Glutamatergic neuron (in vitro differentiated cells): ENCODE results near the gene OTOS. TPM values are rescaled to one million over a fixed set of nuclear protein-coding genes. Genes with fewer than 3 reads are reported as not detected.

Source experiments
- DNase-seq: peaks from one replicate; pipeline ENCODE4 v3.0.0; 2022
- H3K27ac Mint-ChIP-seq: one replicate; pipeline ENCODE4 v1.8.0; 2020; ENCODE audit warnings: mild to moderate bottlenecking, mixed read lengths, inconsistent platforms; ENCODE audit not compliant: unreplicated experiment
- H3K27me3 Mint-ChIP-seq: one replicate; pipeline ENCODE4 v1.8.0; 2020; ENCODE audit warnings: mild to moderate bottlenecking, moderate library complexity, mixed read lengths, inconsistent platforms; ENCODE audit not compliant: unreplicated experiment
- H3K36me3 Mint-ChIP-seq: one replicate; pipeline ENCODE4 v1.8.0; 2020; ENCODE audit warnings: mild to moderate bottlenecking, mixed read lengths, inconsistent platforms; ENCODE audit not compliant: unreplicated experiment
- H3K4me1 Mint-ChIP-seq: one replicate; pipeline ENCODE4 v1.8.0; 2020; ENCODE audit warnings: mild to moderate bottlenecking, low read depth, mixed read lengths, inconsistent platforms; ENCODE audit not compliant: unreplicated experiment
- H3K4me3 Mint-ChIP-seq: one replicate; pipeline ENCODE4 v1.8.0; 2020; ENCODE audit warnings: mild to moderate bottlenecking, mixed read lengths, inconsistent platforms; ENCODE audit not compliant: unreplicated experiment
- H3K9me3 Mint-ChIP-seq: one replicate; pipeline ENCODE4 v1.8.0; 2020; ENCODE audit warnings: mild to moderate bottlenecking, moderate library complexity, mixed read lengths, inconsistent platforms; ENCODE audit not compliant: unreplicated experiment
- CTCF ChIP-seq: fragments of 200-600 bp; sonication (generic); IDR thresholded peaks from one replicate; pipeline ENCODE4 v1.5.0; 2021; ENCODE audit not compliant: partially characterized antibody, unreplicated experiment
- total RNA-seq: library from RNA; stranded (reverse); fragmentation: NEBNext Ultra II Directional; extraction: Animal tissue kit (Norgen Biotek cat#: 25700); gene quantifications from one replicate; pipeline ENCODE4 v1.2.1, GENCODE V29; 2021; ENCODE audit not compliant: unreplicated experiment

The OTOS gene
- total RNA-seq, 1 donor from 2014 or later: not detected

DNA sequence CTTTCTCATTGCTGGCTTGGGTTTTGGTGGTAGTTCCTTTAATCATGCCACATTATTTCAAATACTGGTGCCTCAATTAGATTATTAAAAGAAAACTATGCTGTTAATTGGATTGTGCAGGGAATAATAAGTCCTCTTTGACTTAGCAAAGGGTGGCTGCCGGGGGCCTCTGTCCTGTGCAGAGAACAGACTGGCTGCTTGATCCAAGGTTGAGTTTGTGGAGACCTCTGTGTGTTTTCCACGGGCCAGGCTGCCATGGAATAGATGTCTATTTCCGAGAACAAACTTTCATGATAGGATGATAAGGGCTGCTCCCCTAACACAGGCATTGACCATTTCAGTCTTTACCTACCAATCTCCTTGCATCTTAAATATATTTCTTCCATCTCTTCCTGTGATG is 30.4 kb upstream of the OTOS start:
- no peak for DNase-seq

DNA sequence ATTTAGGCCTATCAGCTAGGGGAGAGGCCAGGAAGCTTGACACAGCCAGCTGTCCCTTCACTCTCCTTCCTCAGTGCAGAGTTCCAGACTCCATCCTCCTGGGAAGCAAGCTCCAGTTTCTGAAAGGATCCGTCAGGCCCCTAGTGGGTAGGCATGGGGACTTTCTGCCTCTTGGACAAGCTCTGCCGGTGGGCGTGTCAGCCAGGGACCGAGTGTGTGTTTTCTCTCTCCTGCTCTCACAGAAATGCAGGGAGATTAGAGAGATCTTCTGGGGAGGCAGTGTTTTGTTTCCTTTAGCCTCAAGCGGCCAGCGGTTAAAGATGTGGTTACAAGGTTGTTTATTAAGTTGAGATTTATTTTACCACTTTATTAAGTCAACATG is 29.9 kb upstream of the OTOS start:
- peaks cover 15% of the 10 kb centered on the region for H3K4me1 Mint-ChIP-seq
- no peak overlapping the region for H3K4me3 Mint-ChIP-seq
- no peaks in the 10 kb centered on the region for H3K36me3 Mint-ChIP-seq
- TF ChIP-seq CTCF: no peak
- peaks cover 12% of the 10 kb centered on the region for H3K9me3 Mint-ChIP-seq
- no peak for DNase-seq
- H3K27me3 Mint-ChIP-seq: peaks cover 6% of the 10 kb centered on the region
- H3K27ac Mint-ChIP-seq: peak overlapping the region; percentile 39

More for the DNA sequence above, 30.4 kb upstream of the OTOS start:
- no peak overlapping the region for H3K4me3 Mint-ChIP-seq
- no peaks in the 10 kb centered on the region for H3K36me3 Mint-ChIP-seq
- peaks cover 5% of the 10 kb centered on the region for H3K27me3 Mint-ChIP-seq
- H3K4me1 Mint-ChIP-seq: peaks cover 18% of the 10 kb centered on the region
- TF ChIP-seq CTCF: no peak
- peaks cover 12% of the 10 kb centered on the region for H3K9me3 Mint-ChIP-seq
- no peak overlapping the region for H3K27ac Mint-ChIP-seq

- H3K27ac Mint-ChIP-seq: peak overlapping the region; percentile 39
- peaks cover 12% of the 10 kb centered on the region for H3K9me3 Mint-ChIP-seq
- no peak for DNase-seq
- peaks cover 11% of the 10 kb centered on the region for H3K4me1 Mint-ChIP-seq
- H3K36me3 Mint-ChIP-seq: no peaks in the 10 kb centered on the region
- H3K4me3 Mint-ChIP-seq: no peak overlapping the region
- no peak for TF ChIP-seq CTCF
- peaks cover 8% of the 10 kb centered on the region for H3K27me3 Mint-ChIP-seq
Observed at GRCh38 chr2:240169486-240170353, 29.3 kb upstream of the OTOS start.

DNA sequence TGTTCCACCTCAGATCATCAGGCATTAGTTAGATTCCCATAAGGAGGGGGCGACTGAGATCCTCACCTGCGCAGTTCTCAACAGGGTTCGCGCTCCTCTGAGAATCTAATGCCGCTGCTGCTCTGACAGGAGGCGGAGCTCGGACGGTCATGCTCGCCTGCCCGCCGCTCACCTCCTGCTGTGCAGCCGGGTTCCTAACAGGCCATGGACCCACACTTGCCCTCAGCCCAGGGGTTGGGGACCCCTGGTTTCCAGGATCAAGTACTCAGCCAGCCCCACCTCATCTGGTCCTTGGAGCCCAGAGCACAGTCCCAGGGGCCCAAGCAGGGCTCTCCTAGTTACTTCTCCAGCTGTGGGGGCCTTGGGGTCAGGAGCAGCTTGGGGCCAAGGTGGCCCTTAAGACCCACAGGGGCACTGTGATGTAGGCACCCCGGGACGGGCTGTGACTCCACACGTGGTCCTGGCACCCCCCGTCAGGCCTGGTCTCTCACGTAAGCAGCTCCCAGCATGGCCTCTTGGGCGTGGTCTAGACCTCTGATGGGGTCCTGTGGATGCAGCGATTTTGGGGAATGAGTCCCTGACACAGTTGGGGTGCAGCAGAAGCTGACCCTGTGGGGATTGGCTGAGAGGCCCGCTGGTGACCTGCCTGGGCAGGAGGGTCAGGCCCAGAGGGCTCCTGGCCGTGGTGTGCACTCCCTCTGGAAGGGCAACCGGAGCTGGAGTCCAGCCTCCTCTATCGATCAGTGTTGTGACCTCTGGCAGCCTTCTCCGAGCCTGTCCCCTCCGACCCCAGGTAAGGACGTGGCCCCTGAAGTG is 28.3 kb upstream of the OTOS start:
- Mint-ChIP-seq H3K27ac (no peak overlapping the region), H3K4me3 (no peak overlapping the region), H3K36me3 (no peaks in the 10 kb centered on the region), H3K27me3 (peaks cover 8% of the 10 kb centered on the region), H3K9me3 (peaks cover 11% of the 10 kb centered on the region), H3K4me1 (peaks cover 3% of the 10 kb centered on the region)
- DNase-seq: no peak
- no peak for TF ChIP-seq CTCF
